Hematopoietic multipotent progenitor cell treated with erythropoietin and hydrocortisone succinate and interleukin-3 and kit ligand, for 17 days (in vitro differentiated cells): ENCODE results near the gene PLEKHA4.
"Not testable (repeated sequence)": the region's sequence is repeated elsewhere in the genome, so short reads cannot be mapped to it uniquely, and the experiment has no call there.

ENCODE experiments used
- DNase-seq: peaks from one replicate; pipeline ENCODE4 v3.0.0-alpha.2; 2015; ENCODE audit warnings: low spot score

The PLEKHA4 gene, protein sequence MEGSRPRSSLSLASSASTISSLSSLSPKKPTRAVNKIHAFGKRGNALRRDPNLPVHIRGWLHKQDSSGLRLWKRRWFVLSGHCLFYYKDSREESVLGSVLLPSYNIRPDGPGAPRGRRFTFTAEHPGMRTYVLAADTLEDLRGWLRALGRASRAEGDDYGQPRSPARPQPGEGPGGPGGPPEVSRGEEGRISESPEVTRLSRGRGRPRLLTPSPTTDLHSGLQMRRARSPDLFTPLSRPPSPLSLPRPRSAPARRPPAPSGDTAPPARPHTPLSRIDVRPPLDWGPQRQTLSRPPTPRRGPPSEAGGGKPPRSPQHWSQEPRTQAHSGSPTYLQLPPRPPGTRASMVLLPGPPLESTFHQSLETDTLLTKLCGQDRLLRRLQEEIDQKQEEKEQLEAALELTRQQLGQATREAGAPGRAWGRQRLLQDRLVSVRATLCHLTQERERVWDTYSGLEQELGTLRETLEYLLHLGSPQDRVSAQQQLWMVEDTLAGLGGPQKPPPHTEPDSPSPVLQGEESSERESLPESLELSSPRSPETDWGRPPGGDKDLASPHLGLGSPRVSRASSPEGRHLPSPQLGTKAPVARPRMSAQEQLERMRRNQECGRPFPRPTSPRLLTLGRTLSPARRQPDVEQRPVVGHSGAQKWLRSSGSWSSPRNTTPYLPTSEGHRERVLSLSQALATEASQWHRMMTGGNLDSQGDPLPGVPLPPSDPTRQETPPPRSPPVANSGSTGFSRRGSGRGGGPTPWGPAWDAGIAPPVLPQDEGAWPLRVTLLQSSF

DNA sequence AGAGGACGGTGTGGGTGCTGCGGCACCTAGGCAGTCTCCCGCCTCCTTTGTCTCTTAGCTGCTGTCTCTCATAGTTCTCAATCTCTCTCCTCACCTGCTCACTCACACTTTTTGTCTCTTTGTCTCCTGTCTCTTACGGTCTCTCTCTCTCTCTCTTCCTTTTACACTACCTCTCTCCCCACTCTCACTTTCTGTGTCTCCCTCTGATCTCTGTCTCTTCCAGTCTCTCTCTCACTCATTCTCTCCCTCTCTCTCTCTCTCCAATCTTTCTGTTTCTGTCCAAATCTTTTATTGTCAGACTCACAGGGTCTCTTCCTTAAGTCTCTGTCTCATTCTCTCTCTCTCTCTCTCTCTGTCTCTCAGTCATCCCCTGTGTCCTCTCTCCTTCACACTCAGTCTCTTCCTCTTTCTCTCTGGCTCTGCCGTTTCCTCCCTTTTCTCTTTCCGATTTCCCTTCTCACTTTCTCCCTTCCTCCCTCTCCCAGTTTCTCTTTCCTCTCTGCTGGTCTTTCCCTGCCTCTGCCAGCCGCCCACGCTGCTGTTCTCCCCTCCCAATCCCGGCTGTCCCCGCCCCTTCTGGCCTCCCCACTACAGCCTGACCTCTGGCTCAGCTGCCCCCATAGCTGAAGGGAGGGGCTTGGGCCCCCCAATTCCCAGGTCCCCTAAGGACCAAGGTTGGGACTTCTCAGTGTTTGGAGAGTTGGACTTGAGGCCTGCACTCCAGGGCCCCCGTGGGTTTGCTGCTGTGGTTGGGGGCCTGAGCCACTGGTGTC is at the start of gene PLEKHA4:
Gene PLEKHA4 (minus strand): TSS at position 504 of the 773 bp plus-strand sequence. CDS start 997 bp downstream, outside the sequence.
- no peak for DNase-seq

DNA sequence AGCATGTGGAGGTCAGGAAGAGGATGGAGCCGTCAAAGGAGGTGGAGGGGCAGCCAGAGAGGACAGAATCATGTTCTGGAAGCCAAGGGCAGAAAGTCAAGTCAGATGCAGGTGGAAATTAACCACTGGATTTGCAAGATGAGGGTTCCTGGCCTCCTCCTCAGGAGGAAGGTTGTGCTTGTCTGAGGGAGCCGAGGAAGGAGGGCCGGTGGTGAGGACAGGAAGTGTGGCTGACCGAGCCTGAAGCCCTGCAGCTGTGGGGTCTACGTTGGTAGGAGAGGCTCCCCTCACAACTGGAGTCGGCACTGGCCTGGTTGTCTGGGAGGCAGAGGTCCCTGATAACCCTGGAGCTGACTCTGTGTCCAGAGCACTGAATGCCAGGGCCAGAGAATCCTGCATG is 49.7 kb upstream of the PLEKHA4 start:
- no peak for DNase-seq

DNA sequence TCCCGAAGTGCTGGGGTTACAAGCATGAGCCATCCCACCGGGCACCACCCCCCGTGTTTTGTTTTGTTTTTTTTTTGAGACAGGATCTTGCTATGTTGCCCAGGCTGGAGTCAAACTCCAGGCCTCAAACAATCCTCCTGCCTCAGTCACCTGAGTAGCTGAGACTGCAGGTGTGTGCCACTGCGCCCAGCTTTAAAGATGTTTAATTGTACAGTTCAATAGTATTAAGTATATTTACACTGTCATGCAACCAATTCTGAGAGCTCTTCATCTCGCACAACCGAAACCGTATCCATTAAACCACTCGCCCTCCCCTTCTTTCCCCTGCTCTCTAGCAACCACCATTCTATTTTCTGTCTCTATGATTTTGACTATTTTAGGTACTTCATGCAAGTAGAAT is 47.3 kb upstream of the PLEKHA4 start:
- no peak for DNase-seq

DNA sequence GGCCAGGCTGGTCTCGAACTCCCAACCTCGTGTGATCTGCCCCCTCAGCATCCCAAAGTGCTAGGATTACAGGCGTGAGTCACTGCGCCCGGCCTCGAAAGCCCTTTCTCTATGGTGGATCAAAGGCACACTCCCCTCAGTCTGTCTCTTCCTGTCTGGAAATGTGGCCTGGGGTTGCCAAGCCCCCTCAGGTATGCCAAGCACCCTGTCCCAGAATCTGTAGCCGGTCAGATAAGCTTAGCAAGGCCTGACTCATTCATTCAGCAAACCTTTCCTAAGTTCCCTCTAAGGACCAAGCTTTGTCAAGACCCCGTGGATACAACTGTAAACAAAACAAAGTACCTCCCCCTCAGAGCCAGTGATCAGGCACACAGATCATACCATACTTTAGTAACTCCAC is 45.8 kb upstream of the PLEKHA4 start:
- no peak for DNase-seq

DNA sequence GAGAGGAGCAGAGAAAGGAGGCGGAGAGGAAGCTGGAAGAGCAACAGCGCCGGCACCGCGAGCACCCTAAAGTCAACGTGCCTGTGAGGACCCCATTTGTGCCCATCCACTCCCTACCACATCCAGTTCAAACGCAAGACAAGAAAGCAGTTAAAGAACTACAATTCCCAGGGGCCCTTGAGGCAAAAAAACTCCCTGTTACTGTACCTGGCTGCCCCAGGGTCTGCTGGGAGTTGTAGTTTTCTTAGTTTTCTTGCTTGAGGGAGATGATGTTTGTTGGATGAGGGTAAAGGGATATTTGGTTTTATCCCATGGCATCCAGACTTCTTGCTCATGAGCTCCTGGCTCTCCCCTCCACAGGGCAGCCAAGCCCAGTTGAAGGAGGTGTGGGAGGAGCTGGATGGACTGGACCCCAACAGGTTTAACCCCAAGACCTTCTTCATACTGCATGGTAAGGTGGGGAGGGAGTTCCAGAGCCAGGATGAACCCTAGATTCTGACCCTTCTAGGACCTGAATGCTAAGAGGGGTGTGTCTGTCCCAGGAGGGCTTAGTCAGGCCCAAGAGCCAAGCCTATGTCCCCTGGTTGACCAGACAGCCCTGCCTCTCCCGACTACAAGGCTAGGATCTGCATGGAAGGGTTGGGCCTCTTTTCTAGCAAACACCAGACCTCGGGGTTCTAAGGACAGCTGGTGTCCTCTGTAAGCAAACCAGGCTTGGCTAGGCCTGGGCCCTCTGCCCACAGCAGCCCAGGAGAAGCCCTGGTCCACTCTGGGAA is 44.9 kb upstream of the PLEKHA4 start:
- peak; percentile 58 for DNase-seq

DNA sequence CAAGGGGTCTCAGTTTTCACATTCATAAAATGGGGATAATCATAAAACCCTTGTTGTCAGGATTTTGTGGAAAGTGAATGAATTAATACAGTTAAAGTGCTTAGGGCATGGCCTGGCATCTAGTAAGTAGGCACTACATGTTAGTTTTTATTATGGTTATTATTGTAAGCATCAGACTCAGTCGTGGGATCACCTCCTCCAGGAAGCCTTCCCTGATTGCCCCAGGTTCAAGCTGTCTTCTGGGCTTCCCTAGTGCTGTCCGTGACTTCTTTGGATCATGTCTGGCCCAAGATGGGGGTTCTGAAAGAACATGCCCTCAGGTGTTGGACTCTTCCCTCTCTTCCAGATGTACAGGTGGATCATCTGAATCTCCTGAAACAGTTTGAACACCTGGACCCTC is 42.4 kb upstream of the PLEKHA4 start:
- DNase-seq: no peak

DNA sequence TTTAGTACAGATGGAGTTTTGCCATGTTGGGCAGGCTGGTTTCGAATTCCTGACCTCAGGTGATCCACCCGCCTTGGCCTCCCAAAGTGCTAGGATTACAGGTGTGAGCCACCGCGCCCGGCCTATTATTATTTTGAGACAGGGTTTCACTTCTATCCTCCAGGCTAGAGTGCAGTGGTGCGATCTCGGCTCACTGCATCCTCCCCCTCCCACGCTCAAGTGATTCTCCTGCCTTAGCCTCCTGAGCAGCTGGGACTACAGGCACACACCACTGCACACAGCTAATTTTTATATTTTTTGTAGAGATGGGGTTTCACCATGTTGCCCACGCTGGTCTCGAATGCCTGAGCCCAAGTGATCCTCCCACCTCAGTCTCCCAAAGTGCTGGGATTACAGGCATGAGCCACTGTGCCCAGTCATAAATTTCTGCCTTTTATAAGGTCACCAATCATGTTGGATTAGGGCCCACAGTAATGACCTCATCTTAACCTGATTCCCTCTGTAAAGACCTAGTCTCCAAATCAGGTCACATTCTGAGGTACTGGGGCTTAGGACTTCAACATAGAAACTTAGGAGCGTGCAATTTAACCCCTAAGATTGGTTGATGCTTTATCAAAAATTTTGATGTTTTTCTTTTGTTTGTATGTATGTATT is 41.1 kb upstream of the PLEKHA4 start:
- not testable (repeated sequence) for DNase-seq

DNA sequence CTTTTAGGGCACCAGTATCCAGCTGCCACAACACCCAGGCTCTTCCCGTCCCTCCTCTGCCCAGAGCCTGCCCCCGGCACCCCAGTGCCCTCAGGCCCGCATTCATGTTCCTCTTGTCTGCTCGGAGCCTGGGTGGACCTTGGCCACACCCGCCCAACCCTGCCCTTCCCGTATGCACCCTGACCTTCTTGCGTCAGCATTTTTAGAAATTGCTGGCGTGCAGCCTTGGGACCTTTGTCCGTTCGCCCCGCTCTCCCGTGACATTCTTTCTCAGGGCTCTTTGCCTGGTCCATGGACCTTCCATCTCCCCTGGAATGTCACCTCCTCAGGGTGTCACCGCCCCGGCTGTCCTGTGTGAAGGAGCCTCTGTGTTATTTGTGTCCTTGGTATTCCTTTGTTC is 39.3 kb upstream of the PLEKHA4 start:
- DNase-seq: no peak

DNA sequence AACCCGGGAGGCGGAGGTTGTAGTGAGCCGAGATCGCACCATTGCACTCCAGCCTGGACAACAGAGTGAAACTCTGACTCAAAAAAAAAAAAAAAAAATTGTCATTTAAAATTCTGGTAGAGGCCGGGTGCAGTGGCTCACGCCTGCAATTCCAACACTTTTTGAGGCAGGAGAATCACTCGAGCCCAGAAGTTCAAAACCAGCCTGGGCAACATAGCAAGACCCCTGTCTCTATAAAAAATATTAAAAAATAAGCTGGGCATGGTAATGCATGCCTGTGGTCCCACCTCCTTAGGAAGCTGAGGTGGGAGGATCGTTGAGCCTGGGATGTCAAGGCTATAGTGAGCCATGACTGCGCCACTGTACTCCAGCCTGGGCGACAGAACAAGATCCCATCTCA is 37.9 kb upstream of the PLEKHA4 start:
- DNase-seq: no peak

DNA sequence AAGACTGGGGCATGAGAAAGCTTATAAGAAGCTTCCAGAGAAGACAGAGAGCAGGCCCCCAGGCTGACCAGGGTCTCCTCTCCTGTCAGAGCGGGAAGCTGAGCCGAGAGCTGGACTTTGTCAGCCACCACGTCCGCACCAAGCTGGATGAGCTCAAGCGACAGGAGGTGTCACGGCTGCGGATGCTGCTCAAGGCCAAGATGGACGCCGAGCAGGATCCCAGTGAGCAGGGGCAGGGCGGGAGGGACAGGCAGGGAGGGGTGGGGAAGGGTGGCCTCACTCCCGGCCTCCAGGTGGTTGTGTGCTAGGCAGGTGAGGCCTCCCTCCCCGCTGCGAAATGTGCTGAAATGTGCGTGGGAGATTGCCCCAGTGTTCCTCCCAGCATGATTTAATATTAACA is 37.2 kb upstream of the PLEKHA4 start:
- DNase-seq: no peak

DNA sequence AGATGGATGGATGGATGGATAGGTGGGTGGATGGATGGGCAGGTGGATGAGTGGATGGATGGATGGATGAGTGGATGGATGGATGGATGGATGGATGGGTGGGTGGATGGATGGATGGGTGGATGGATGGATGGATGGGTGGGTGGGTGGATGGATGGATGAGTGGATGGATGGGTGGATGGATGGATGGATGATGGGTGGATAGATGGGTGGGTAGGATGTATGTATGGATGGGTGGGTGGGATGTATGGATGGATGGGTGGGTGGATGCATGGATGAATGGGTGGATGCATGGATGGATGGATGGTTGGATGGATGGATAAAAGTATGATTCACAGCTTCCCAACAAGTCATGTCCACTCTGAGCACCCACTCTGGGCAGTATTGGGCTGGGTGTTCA is 35.4 kb upstream of the PLEKHA4 start:
- DNase-seq: not testable (repeated sequence)

DNA sequence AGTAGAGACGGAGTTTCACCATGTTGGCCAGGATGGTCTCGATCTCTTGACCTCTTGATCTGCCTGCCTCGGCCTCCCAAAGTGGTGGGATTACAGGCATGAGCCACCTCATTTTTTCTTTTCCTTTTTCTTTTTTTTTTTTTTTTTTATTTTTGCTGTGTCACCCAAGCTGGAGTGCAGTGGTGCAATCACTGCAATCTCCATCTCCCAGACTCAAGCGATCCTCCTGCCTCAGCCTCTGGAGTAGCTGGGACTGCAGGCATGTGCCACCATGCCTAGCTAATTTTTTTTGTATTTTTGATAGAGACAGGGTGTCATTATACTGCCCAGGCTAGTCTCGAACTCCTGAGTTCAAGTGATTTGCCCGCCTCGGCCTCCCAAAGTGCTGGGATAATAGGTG is 33.9 kb upstream of the PLEKHA4 start:
- DNase-seq: peak; percentile 46

DNA sequence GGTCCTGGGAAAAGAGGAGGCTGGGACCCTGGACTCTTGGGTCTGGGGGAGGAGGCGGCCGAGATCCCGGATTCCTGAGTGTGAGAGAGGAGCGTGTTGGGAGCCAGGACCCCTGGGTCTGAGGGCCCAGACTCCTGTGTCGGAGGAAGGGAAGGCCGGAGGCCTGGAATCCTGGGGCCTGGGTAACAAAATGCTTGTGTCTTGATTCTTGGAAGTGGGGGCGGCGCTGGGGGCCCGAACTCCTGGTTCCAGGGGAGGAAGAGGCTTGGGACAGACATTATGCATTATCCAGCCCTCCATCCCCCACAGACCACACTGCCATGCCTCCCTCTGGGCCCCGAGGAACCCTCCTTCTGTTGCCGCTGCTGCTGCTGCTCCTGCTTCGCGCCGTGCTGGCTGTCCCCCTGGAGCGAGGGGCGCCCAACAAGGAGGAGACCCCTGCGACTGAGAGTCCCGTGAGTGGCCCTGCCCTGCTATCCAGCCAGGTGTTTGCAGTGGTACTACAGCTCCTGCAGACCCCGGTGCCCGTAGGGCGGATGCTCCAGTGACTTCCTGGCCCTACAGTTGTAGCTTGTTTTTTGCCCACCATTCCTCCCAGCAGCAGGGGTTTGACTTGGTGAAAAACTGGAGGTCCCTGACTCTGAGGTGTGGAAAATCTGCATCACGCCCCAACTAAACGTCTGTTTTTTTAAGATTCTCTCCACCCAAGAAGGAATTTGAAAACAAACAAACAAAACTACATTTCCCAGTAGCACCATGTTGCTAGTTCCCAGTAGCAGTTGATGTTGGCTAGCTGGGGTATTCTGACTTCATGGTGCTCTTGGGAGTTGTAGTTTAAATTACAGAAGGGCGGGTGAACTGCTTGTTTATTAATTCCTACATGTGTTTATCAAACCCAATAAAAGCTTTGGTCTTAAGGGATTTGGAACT is 32.3 kb upstream of the PLEKHA4 start:
- peak; percentile 77 for DNase-seq

DNA sequence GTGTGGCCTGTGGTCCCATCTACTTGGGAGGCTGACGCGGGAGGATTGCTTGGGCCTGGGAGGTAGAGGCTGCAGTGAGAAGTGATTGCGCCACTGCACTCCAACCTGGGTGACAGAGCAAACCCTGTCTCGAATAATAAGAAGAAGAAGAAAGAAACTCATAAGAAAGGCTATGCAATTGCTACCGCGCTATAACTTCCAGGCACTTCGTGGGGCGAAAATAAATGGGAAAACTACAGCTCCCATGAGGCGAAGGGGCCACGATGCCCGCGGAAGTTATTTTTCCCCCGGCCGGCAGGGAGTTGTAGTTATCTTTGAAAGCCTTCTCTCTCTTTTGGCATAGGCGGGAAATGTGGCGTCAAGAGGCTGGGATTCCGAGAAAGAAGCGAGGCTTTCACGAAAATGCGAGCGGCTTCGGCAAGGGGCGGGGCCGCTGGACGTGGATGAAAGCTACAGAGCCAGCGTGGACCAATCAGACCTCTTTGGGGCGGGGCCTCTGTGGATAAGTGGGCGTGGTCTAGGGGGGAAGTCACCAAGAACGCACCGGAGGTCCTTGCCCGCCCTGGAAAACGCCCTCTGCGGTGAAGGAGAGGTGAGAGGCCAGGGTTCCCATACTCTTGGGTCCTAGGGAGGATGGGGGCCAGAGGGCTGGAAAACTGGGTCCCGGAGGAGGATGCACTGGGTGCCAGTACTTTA is 31.5 kb upstream of the PLEKHA4 start, which contains the start of gene NUCB1:
Gene NUCB1 (plus strand): TSS at position 532 of the 696 bp plus-strand sequence. CDS start 485 bp downstream, outside the sequence.
- DNase-seq: peak; percentile 99

DNA sequence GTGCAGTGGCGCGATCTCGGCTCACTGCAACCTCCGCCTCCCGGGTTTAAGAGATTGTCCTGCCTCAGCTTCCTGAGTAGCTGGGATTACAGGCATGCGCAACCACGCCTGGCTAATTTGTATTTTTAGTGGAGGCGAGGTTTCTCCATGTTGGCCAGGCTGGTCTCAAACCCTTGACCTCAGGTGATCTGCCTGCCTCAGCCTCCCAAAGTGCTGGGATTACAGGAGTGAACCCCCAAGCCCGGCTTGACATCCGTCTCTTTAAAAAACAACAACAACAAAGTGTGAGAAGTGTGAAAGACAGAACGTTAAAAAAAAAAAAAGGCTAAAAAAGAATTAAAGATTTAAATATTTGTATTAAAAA is 31.0 kb upstream of the PLEKHA4 start:
- DNase-seq: not testable (repeated sequence)

DNA sequence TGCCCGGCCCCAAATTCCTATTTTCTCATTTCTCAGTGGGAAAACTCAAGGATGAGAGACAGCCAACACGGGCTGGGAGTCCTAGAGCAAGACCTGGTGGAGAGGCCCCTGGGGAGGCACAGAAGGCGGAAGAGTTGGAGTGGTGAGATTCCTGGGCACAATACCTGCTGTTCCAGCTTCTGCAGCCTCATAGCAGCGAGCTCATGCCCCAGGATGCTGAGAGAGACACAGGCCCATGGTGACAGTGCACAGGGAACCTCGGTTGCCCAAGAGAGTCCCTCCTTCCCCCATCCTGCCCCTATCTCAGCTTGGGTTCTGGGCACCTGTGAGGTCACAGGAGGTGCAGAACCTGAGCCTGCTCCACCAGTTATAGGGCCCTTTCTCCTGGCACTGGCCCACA is 28.8 kb upstream of the PLEKHA4 start:
- DNase-seq: no peak

DNA sequence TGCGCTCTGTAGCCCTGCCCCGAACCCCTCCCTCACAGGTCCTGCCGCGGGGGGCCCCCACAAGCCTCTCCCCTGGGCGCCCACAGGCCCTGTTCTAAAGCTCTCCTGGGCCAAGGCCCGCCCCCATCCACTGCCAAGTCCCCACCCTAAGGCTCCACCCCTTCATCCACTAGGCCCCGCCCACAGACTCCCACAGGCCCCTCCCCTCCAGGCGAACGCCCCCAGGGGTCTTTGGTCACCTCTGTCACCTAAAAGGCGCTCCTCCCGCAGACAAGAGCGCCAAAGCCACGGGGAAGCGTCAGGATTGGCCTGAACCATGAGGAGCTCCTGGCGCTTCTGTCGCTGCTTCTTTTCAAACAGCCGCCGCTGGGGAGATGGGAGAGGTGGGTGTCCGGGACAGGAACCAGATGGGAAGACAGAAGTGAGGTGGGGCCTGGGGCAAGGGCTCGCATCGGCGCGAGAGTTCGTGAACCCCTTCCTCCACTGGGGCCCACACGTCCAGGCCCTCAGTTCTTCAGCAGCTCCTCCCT is 27.8 kb upstream of the PLEKHA4 start:
- peak; percentile 80 for DNase-seq

DNA sequence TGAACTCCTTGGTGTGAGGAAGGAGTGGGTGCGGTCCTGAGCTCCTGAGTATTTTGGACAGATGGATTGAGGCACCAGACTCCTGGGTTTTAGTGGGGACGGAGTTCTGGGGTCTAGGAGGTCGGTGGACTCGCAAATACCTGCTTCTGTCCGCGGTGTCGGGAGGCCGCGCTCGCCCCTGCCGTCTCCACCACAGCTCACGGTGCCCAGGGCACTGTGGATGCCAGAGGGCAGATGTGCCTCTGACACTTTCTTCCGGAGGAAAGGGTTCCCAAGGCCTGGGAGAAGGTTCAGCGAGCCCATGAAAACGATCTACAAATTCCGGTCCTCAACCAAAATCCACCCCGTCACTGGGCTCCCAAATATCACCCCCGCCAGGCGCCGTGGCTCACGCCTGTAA is 26.8 kb upstream of the PLEKHA4 start:
- DNase-seq: no peak

DNA sequence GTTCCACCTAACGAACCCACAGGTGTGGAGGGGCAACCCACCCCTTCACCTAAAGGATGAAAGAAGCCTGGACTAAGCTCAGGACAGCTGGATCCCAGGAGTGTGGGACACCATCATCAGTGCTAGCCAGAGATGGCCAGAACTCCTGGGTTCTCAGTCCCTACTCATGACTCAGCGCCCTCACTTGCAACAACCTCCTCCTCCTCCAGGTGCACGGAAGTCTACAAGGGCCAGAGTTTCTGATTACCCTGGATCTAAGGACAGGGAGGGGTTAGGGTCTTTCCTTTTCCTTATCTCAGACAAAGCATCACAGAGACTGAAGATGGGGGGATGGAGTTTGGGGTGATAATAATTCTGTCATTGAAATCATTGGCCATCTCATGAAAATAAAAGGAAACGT is 22.1 kb upstream of the PLEKHA4 start:
- DNase-seq: peak; percentile 34
